Activated CD4-positive, alpha-beta T cell treated with anti-CD3 and anti-CD28 coated beads for 48 hours (primary cell): ENCODE measurements around the gene SPATA31D1.
"Not testable (repeated sequence)": the region's sequence is repeated elsewhere in the genome, so short reads cannot be mapped to it uniquely, and the experiment has no call there.

Experiments
- DNase-seq: peaks from one replicate; pipeline ENCODE4 v3.0.0-alpha.2; 2020

SPATA31D1 gene

GRCh38 chr9:81988472-81988871 is at the start of gene SPATA31D1:
SPATA31D1 (plus strand) TSS chr9:81988772; CDS start chr9:81988819, 47 bp downstream.
- DNase-seq: not testable (repeated sequence)

- DNase-seq: not testable (repeated sequence)
Observed at GRCh38 chr9:81943393-81943792, 45.2 kb upstream of the SPATA31D1 start, which contains the start of gene SPATA31D3. SPATA31D3 (plus strand) TSS chr9:81943500; CDS start chr9:81943586, 86 bp downstream.

GRCh38 chr9:81948650-81949049 is 39.9 kb upstream of the SPATA31D1 start:
- not testable (repeated sequence) for DNase-seq

GRCh38 chr9:81953096-81953495 is 35.5 kb upstream of the SPATA31D1 start:
- no peak for DNase-seq

- DNase-seq: no peak
Observed at GRCh38 chr9:81955625-81956024, 32.9 kb upstream of the SPATA31D1 start.

GRCh38 chr9:81964218-81965171 is 24.1 kb upstream of the SPATA31D1 start:
- DNase-seq: no peak

GRCh38 chr9:81968026-81968425 is 20.5 kb upstream of the SPATA31D1 start:
- no peak for DNase-seq

- DNase-seq: no peak
Observed at GRCh38 chr9:81969971-81970370, 18.6 kb upstream of the SPATA31D1 start.

- no peak for DNase-seq
Observed at GRCh38 chr9:81971727-81972126, 16.8 kb upstream of the SPATA31D1 start.

- no peak for DNase-seq
Observed at GRCh38 chr9:81974764-81975163, 13.8 kb upstream of the SPATA31D1 start.

GRCh38 chr9:81976351-81976750 is 12.2 kb upstream of the SPATA31D1 start:
- DNase-seq: no peak

GRCh38 chr9:81979196-81979595 is 9.4 kb upstream of the SPATA31D1 start:
- DNase-seq: no peak

- no peak for DNase-seq
Observed at GRCh38 chr9:81980568-81980967, 8.0 kb upstream of the SPATA31D1 start.

GRCh38 chr9:81981883-81982282 is 6.7 kb upstream of the SPATA31D1 start:
- no peak for DNase-seq

- DNase-seq: no peak
Observed at GRCh38 chr9:81984928-81985327, 3.6 kb upstream of the SPATA31D1 start.

GRCh38 chr9:81986051-81986450 is 2.5 kb upstream of the SPATA31D1 start:
- no peak for DNase-seq

- DNase-seq: no peak
Observed at GRCh38 chr9:81989700-81990099, 1.1 kb downstream of the SPATA31D1 start.

GRCh38 chr9:81993656-81994055 is 5.1 kb downstream of the SPATA31D1 start:
- DNase-seq: no peak

GRCh38 chr9:81999806-82000205 is 11.2 kb downstream of the SPATA31D1 start:
- DNase-seq: no peak

GRCh38 chr9:82010711-82011110 is 22.1 kb downstream of the SPATA31D1 start:
- no peak for DNase-seq

GRCh38 chr9:82011133-82011532 is 22.6 kb downstream of the SPATA31D1 start:
- DNase-seq: no peak

GRCh38 chr9:82012276-82012675 is 23.7 kb downstream of the SPATA31D1 start:
- no peak for DNase-seq

GRCh38 chr9:82020331-82020730 is 31.8 kb downstream of the SPATA31D1 start:
- DNase-seq: no peak

- DNase-seq: no peak
Observed at GRCh38 chr9:82021198-82021597, 32.6 kb downstream of the SPATA31D1 start.
